GM21390 (cell line): ENCODE measurements around the gene ZDHHC9.
"Not testable (repeated sequence)": the region's sequence is repeated elsewhere in the genome, so short reads cannot be mapped to it uniquely, and the experiment has no call there.

Source experiments
- ATAC-seq: cut with Tn5 transposase; IDR thresholded peaks from one replicate; pipeline ENCODE4 v1.9.1; 2021; ENCODE audit not compliant: unreplicated experiment

Gene ZDHHC9

GRCh38 chrX:129843459-129844306 is at the start of gene ZDHHC9:
Gene ZDHHC9, minus strand, starts transcription at chrX:129843886. Its CDS starts 1,941 bp downstream, at chrX:129841945.
- peak; percentile 98 for ATAC-seq

GRCh38 chrX:129877401-129877800 is 33.7 kb upstream of the ZDHHC9 start:
- ATAC-seq, result no peak

- no peak for ATAC-seq
Observed at GRCh38 chrX:129876771-129877305, 33.2 kb upstream of the ZDHHC9 start.

- no peak for ATAC-seq
Observed at GRCh38 chrX:129875669-129876068, 32.0 kb upstream of the ZDHHC9 start.

- ATAC-seq, result no peak
Observed at GRCh38 chrX:129872524-129872923, 28.8 kb upstream of the ZDHHC9 start.

GRCh38 chrX:129866321-129866720 is 22.6 kb upstream of the ZDHHC9 start:
- ATAC-seq, result not testable (repeated sequence)

- ATAC-seq, result not testable (repeated sequence)
Observed at GRCh38 chrX:129859134-129859533, 15.4 kb upstream of the ZDHHC9 start.

GRCh38 chrX:129851825-129852224 is 8.1 kb upstream of the ZDHHC9 start:
- not testable (repeated sequence) for ATAC-seq

GRCh38 chrX:129846716-129847115 is 3.0 kb upstream of the ZDHHC9 start:
- ATAC-seq, result no peak

- ATAC-seq, result no peak
Observed at GRCh38 chrX:129845616-129846190, 2.0 kb upstream of the ZDHHC9 start.

GRCh38 chrX:129843209-129843458 is 552 bp downstream of the ZDHHC9 start:
- no peak for ATAC-seq

GRCh38 chrX:129842510-129843208 is 1.0 kb downstream of the ZDHHC9 start:
- ATAC-seq, result no peak

GRCh38 chrX:129840344-129840743 is 3.3 kb downstream of the ZDHHC9 start:
- ATAC-seq, result no peak

GRCh38 chrX:129836827-129837226 is 6.9 kb downstream of the ZDHHC9 start:
- no peak for ATAC-seq

GRCh38 chrX:129833153-129833990 is 10.3 kb downstream of the ZDHHC9 start:
- ATAC-seq, result no peak

- ATAC-seq, result no peak
Observed at GRCh38 chrX:129831091-129831885, 12.4 kb downstream of the ZDHHC9 start.

- ATAC-seq, result no peak
Observed at GRCh38 chrX:129830494-129830893, 13.2 kb downstream of the ZDHHC9 start.

- ATAC-seq, result no peak
Observed at GRCh38 chrX:129825746-129826505, 17.8 kb downstream of the ZDHHC9 start.

GRCh38 chrX:129824620-129825019 is 19.1 kb downstream of the ZDHHC9 start:
- ATAC-seq, result no peak
